Glomerular endothelial cell (primary cell): ENCODE measurements around the gene ADGRG1. TPM values are rescaled to one million over a fixed set of nuclear protein-coding genes. Genes with fewer than 3 reads are reported as not detected.

Experiments used
- DNase-seq: peaks from one replicate; pipeline ENCODE4 v3.0.0-alpha.2; 2011; ENCODE audit warnings: low read depth, low spot score; ENCODE audit errors: extremely low read depth
- total RNA-seq: library from RNA; depleted of rRNA; stranded (reverse); fragments of >200 nt; gene quantifications from 2 replicates; pipeline ENCODE4 v1.2.3, GENCODE V29; 2015

Gene ADGRG1
- total RNA-seq, 1 donor from 2014 or later = 129 TPM

- DNase-seq = no peak
Observed at GRCh38 chr16:57680842-57681375, 52.5 kb downstream of the ADGRG1 start.

GRCh38 chr16:57681950-57682728, 53.7 kb downstream of the ADGRG1 start:
- DNase-seq = no peak

GRCh38 chr16:57682809-57683635, 54.6 kb downstream of the ADGRG1 start:
- DNase-seq = no peak

GRCh38 chr16:57683636-57684545, 55.5 kb downstream of the ADGRG1 start:
- DNase-seq = no peak

GRCh38 chr16:57684626-57685358, 56.4 kb downstream of the ADGRG1 start:
- DNase-seq = no peak

- no peak for DNase-seq
Observed at GRCh38 chr16:57685633-57686032, 57.2 kb downstream of the ADGRG1 start.

GRCh38 chr16:57686577-57686976, 58.1 kb downstream of the ADGRG1 start:
- no peak for DNase-seq

GRCh38 chr16:57687363-57687929, 59.0 kb downstream of the ADGRG1 start:
- no peak for DNase-seq

- DNase-seq = no peak
Observed at GRCh38 chr16:57688487-57688986, 60.1 kb downstream of the ADGRG1 start.

GRCh38 chr16:57688987-57689761, 60.7 kb downstream of the ADGRG1 start:
- no peak for DNase-seq

- DNase-seq = no peak
Observed at GRCh38 chr16:57689762-57690558, 61.5 kb downstream of the ADGRG1 start.

- DNase-seq = no peak
Observed at GRCh38 chr16:57690782-57691471, 62.5 kb downstream of the ADGRG1 start.

GRCh38 chr16:57692636-57693035, 64.2 kb downstream of the ADGRG1 start:
- DNase-seq = no peak

GRCh38 chr16:57693550-57693949, 65.1 kb downstream of the ADGRG1 start:
- no peak for DNase-seq

- DNase-seq = no peak
Observed at GRCh38 chr16:57694231-57694724, 65.8 kb downstream of the ADGRG1 start.

GRCh38 chr16:57694725-57695679, 66.6 kb downstream of the ADGRG1 start, which contains the start of gene DRC7:
DRC7 (plus strand) TSS chr16:57694806; CDS start chr16:57697950, 3,144 bp downstream.
- peak; percentile 34 for DNase-seq
